ENCODE measurements around the gene DOCK9.
A peak's percentile ranks its signal among the peaks of the same experiment; 100 is the strongest.

DOCK9 gene

DNA sequence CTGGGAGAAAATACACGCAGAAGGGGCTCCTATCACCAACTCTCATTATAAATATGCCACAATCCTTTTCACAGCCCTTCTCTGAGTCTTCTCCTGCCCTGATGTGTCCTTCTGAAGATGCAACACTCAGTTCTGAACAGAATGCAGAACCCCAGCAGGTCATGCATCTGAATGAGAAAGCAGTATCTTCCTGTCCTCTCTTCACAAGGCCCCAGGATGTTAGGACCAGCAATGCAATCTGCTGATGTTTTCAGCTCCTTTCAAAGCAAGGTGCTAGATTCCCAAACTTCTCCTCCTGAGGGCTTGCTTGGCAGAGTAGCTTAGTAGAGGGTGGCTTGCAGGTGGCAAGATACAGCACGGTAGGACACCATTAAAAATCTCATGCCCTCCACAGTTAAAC, 22.3 kb upstream of the DOCK9 start:
- DNase-seq = no peak
- in situ Hi-C loops (cut with MboI; ENCODE audit: low pct_unique_long_range_greater_than_20kb, low sequenced_read_pairs) = no loop called here

DNA sequence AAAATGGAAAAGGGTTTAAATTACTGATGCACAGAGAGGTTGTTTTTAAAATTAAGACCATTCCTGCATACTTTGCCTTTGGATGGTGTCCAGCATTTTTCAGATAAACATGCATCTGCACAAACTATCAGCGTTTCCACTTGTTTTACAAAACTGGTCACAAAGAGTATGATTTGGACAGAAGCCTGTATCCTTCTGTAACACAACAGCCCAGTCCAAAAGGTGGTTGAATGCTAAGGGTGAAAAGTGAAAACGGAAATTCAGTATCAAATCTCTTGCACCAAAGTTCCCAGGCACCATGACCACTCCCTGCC, 21.7 kb upstream of the DOCK9 start:
- in situ Hi-C loops (cut with MboI; ENCODE audit: low pct_unique_long_range_greater_than_20kb, low sequenced_read_pairs) = no loop called here
- DNase-seq = no peak

DNA sequence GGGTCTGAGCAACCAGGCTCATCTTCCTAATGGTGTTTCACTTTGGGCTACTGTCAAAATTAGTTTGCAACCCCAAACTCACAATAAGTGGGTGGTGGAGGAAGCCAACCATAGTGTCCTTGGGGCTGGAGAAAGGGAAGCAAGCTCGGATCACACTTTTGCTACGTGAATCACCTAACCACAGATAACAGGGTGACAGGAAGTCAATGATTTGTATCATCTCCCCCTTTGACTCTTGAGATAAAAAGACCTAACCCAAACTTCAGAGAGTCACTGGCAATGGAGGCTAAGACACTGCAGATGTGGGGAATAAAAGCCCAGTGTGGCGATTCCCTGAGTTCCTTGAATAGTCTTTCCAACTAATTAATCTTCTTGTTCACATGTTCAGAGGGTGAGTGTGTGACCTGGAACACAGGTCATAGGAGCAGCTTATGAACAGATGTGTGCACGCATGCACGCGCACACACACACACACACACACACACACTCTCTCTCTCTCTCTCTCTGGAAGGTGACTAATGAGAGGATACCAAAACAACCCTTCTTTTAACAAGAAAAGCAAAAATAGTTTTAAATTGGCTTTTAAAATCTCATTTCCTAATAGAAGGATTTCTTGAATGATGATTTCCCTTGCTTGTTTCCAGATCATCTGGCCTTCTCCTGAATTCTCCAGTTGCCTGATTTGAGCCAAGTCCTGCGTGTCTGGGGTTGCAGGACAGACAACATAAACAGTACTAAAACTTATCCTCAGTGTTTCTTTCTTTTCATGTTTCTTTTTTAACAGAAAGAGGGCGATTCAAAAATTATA, 21.2 kb upstream of the DOCK9 start:
- in situ Hi-C loops (cut with MboI; ENCODE audit: low pct_unique_long_range_greater_than_20kb, low sequenced_read_pairs) = no loop called here
- no peak for DNase-seq

DNA sequence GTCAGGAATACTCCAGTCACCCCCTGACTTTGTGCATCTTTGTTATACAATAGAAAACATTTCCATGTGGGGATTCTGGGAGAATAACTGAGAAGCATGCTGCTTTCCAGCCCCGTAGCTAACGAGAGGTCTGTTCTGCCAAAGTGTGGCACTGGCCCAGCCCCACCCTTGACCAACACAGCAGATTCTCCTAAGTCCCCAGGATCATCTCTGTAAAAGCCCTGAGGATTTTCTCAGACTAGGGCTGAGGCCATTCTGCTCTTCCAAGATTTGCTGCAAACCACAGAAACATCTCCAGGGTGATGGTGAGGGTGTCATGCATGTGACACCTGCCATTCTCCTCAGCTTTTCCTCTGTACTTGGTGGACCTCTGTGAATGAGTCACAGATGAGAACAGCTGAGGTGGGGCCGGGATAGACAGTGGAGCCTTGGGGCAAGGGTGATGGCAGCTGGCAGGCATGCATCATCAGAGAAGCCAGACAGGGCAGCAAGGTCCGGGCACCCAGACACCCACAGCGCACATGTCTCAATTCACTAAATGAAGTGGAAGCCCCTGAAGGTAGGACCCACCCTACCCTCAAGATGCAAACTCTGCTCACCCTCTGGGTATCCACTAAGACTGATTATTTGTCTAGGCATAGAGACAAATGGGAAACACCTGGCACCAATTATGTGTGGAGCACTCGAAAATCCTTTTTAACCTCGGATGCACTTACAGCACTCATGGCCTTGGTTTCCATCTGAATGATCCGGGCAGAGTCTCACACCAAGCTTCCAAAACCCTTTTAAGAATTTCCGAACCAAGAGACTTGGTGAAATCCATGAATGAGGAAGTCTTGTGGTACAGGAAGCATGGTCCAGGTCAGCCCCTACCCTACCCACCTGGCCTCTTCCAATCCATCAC, 20.1 kb upstream of the DOCK9 start:
- DNase-seq = no peak
- in situ Hi-C loops (cut with MboI; ENCODE audit: low pct_unique_long_range_greater_than_20kb, low sequenced_read_pairs) = no loop called here

DNA sequence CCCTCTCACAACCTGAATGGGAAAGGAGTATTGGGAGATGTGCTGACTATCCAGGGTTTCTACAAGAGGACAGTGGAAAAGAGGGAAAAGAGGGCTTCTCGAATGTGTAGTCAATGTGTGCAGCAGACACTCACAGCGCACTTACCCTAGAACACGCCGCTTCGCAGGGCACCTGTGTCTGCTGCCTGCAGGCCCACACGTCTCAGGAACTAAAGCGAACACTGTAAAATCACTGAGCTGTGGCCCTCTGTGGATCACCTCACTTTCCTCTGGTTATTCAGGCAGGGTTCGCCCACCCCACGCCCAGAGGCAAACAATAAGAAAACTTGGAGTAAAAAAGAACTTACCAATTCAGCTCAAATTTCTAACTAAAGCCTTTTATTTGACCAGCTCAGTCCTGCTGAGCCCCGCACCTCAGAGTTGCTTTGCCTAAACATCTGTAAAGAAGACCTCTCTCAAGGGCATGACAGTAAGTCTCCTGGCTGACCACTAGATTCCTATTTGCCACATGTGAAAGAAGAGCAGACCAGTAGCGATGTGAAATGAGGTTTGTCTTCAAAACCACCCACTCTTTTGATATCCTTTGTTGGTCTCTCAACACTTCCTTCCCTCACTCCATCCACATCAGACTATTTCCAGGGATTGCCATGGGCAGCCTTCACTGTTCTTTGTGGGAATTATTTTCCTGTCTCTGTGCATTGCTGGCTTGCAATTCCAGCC, 19.3 kb upstream of the DOCK9 start:
- DNase-seq = no peak
- in situ Hi-C loops (cut with MboI; ENCODE audit: low pct_unique_long_range_greater_than_20kb, low sequenced_read_pairs) = no loop called here

- in situ Hi-C loops (cut with MboI; ENCODE audit: low pct_unique_long_range_greater_than_20kb, low sequenced_read_pairs) = no loop called here
- no peak for DNase-seq
Observed at GRCh38 chr13:98996046-98996445, 18.2 kb upstream of the DOCK9 start.

GRCh38 chr13:98994896-98995295, 17.0 kb upstream of the DOCK9 start:
- in situ Hi-C loops (cut with MboI; ENCODE audit: low pct_unique_long_range_greater_than_20kb, low sequenced_read_pairs) = no loop called here
- no peak for DNase-seq

GRCh38 chr13:98994080-98994479, 16.2 kb upstream of the DOCK9 start:
- in situ Hi-C loops (cut with MboI; ENCODE audit: low pct_unique_long_range_greater_than_20kb, low sequenced_read_pairs) = no loop called here
- DNase-seq = no peak

DNA sequence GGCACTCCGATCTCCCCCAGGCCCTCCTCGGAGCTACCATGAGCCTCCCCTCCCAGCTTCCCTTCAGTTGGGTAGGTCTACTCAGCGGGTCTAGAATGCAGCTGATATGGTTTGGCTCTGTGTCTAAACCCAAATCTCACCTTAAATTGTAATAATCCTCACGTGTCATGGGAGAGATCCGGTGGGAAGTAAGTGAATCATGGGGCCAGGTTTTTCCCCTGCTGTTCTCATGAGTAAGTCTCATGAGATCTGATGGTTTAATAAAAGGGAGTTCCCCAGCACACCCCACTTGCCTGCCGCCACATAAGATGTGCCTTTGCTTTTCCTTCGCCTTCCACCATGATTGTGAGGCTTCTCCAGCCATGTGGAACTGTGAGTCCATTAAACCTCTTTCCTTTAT, 14.5 kb upstream of the DOCK9 start:
- DNase-seq = no peak
- in situ Hi-C loops (cut with MboI; ENCODE audit: low pct_unique_long_range_greater_than_20kb, low sequenced_read_pairs) = no loop called here

DNA sequence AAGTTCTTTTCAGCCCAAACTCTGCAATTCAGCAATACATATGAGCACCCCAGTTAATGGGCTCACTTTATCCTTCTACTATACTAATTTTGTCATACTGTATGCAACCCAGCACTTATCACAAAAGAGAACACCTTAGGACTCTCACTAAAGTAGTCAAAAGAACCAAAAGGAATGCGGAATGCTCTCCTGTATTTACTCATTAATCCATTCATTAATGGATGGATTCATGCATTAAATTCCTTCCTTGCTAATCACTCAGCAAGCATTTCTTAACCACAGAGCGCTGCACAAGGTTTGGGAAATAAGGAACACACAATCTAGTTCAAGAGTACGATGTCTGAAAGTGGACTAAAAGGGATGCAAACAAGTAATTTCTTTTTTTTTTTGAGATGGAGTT, 12.8 kb upstream of the DOCK9 start:
- no peak for DNase-seq
- in situ Hi-C loops (cut with MboI; ENCODE audit: low pct_unique_long_range_greater_than_20kb, low sequenced_read_pairs) = no loop called here

- DNase-seq = no peak
- in situ Hi-C loops (cut with MboI; ENCODE audit: low pct_unique_long_range_greater_than_20kb, low sequenced_read_pairs) = no loop called here
Observed at GRCh38 chr13:98989469-98990235, 11.8 kb upstream of the DOCK9 start.

GRCh38 chr13:98988780-98989179, 10.9 kb upstream of the DOCK9 start:
- DNase-seq = no peak
- in situ Hi-C loops (cut with MboI; ENCODE audit: low pct_unique_long_range_greater_than_20kb, low sequenced_read_pairs) = no loop called here

GRCh38 chr13:98988277-98988676, 10.4 kb upstream of the DOCK9 start:
- in situ Hi-C loops (cut with MboI; ENCODE audit: low pct_unique_long_range_greater_than_20kb, low sequenced_read_pairs) = no loop called here
- no peak for DNase-seq

DNA sequence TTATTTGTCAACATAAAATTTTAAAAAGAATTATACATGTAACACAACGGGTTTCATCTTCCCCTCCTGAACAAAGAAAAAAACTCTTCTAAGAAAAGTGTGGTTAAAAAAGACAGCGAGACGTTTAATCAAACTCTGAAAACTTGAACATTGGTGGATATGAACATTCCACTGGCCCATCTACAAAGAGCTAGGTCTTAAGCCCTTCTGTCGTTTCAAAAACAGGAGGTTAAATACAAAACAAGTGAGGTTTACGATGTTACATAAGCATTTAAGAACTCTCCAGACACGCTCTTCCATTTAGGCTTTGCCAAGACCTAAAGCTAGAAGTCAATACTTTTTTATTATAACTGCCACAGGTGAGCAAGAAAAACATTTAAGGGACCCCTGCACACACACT, 9.4 kb upstream of the DOCK9 start:
- in situ Hi-C loops (cut with MboI; ENCODE audit: low pct_unique_long_range_greater_than_20kb, low sequenced_read_pairs) = no loop called here
- no peak for DNase-seq

DNA sequence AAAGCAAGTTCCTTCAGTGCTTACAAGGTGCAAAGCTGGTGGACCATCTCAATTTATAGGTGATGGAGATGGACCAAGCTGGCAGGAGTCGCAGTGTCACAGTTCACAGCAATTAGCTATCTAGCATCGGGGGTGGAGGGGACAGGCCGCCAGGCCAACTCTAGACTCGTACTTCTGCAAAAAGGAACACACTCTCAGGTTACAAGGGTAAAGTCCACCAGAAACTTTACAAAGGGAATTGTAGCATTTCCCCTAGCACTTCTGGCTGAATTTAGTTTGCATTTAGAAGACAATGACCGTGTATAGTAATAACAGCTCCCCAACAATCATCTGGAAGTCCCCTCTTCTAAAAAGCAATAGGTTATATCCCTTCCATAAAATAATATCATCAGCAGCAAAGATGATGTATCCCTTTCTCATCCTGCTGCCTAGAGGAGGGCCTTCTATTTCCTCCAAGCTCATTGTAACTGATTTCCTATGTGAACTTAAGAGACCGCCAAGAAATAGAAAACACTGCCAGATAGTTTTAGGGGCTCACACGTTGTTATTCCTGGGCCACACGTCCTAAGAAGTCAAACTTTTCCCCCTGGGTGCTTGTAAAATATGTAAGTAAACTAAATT, 8.5 kb upstream of the DOCK9 start:
- in situ Hi-C loops (cut with MboI; ENCODE audit: low pct_unique_long_range_greater_than_20kb, low sequenced_read_pairs) = no loop called here
- DNase-seq = peak; percentile 12

DNA sequence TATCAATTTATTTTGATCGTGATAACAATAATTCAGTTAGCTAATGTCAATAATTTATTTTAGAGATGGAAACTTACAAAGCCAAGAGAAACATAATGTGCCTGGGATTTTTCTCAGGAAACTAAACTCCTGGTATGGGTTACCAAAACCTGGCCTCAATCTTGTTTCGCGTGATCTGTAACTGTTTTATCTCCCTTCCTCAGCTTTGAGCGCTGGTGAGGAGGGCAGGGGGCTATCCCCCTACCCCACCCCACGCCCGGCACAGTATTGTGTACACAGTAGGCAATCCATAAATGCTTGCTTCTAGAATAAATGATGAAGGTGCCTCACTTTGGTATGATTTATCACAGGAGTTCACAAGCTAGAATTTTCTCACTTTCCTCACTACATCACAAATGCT, 7.7 kb upstream of the DOCK9 start:
- no peak for DNase-seq
- in situ Hi-C loops (cut with MboI; ENCODE audit: low pct_unique_long_range_greater_than_20kb, low sequenced_read_pairs) = no loop called here

DNA sequence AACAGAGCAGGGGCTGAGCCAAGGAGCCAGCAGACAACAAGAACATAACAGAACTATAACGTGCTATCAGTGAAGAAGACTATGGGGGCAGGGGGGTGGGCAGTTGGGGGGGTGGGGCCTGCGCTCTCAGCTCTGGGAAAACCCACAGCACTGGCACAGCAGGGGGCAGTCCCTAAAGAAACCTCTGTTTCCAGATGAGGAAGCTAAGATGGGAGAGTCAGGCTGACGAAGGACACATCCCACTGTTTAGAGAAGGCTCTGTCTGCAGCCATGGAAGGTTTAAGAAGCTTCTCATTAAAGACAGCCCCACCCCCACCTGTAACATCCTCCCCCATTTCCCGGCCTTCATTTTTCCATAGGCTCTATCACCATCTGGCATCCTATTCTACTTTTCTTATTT, 7.1 kb upstream of the DOCK9 start:
- in situ Hi-C loops (cut with MboI; ENCODE audit: low pct_unique_long_range_greater_than_20kb, low sequenced_read_pairs) = no loop called here
- peak; percentile 23 for DNase-seq

GRCh38 chr13:98984118-98984517, 6.3 kb upstream of the DOCK9 start:
- DNase-seq = no peak
- in situ Hi-C loops (cut with MboI; ENCODE audit: low pct_unique_long_range_greater_than_20kb, low sequenced_read_pairs) = no loop called here

GRCh38 chr13:98983182-98983581, 5.3 kb upstream of the DOCK9 start:
- in situ Hi-C loops (cut with MboI; ENCODE audit: low pct_unique_long_range_greater_than_20kb, low sequenced_read_pairs) = no loop called here
- no peak for DNase-seq

All from KBM-7 (cell line).